Measurements from ENCODE around the gene VPS45.
"Not testable (repeated sequence)": the region's sequence is repeated elsewhere in the genome, so short reads cannot be mapped to it uniquely, and the experiment has no call there.

VPS45 gene

GRCh38 chr1:150067184-150068108 is at the start of gene VPS45:
Gene VPS45, plus strand, starts transcription at chr1:150067776. Its CDS starts 82 bp downstream, at chr1:150067858.
- DNase-seq: peak; percentile 97 to 100

- no peak for DNase-seq
Observed at GRCh38 chr1:150018165-150018564, 49.4 kb upstream of the VPS45 start.

GRCh38 chr1:150020711-150021110 is 46.9 kb upstream of the VPS45 start:
- no peak for DNase-seq

GRCh38 chr1:150021191-150021694 is 46.3 kb upstream of the VPS45 start:
- no peak for DNase-seq

- peak; percentile 22 to 41 for DNase-seq
Observed at GRCh38 chr1:150022357-150022756, 45.2 kb upstream of the VPS45 start.

- DNase-seq: no peak
Observed at GRCh38 chr1:150024156-150024555, 43.4 kb upstream of the VPS45 start.

- DNase-seq: no peak
Observed at GRCh38 chr1:150028322-150028721, 39.3 kb upstream of the VPS45 start.

GRCh38 chr1:150034336-150034735 is 33.2 kb upstream of the VPS45 start:
- no peak for DNase-seq

GRCh38 chr1:150049926-150050325 is 17.6 kb upstream of the VPS45 start:
- DNase-seq: no peak

GRCh38 chr1:150051089-150051373 is 16.5 kb upstream of the VPS45 start:
- DNase-seq: no peak

GRCh38 chr1:150051905-150052412 is 15.6 kb upstream of the VPS45 start:
- DNase-seq: not testable (repeated sequence)

- DNase-seq: peak in 1 of 2 experiments; percentile 78
Observed at GRCh38 chr1:150053926-150054325, 13.7 kb upstream of the VPS45 start.

GRCh38 chr1:150055507-150055906 is 12.1 kb upstream of the VPS45 start:
- not testable (repeated sequence) for DNase-seq

- no peak for DNase-seq
Observed at GRCh38 chr1:150056407-150056806, 11.2 kb upstream of the VPS45 start.

GRCh38 chr1:150060260-150060659 is 7.3 kb upstream of the VPS45 start:
- DNase-seq: no peak

- DNase-seq: no peak
Observed at GRCh38 chr1:150061632-150062101, 5.9 kb upstream of the VPS45 start.

GRCh38 chr1:150062113-150062512 is 5.5 kb upstream of the VPS45 start:
- no peak for DNase-seq

GRCh38 chr1:150065184-150065871 is 2.2 kb upstream of the VPS45 start:
- no peak for DNase-seq

- no peak for DNase-seq
Observed at GRCh38 chr1:150066328-150066727, 1.2 kb upstream of the VPS45 start.

GRCh38 chr1:150066838-150067183 is 765 bp upstream of the VPS45 start:
- DNase-seq: peak; percentile 94 to 97

GRCh38 chr1:150068109-150068435 is 496 bp downstream of the VPS45 start:
- DNase-seq: no peak

- DNase-seq: no peak
Observed at GRCh38 chr1:150069923-150070322, 2.3 kb downstream of the VPS45 start.

GRCh38 chr1:150072959-150073358 is 5.4 kb downstream of the VPS45 start:
- DNase-seq: peak in 1 of 2 experiments; percentile 53

- DNase-seq: no peak
Observed at GRCh38 chr1:150073516-150073915, 5.9 kb downstream of the VPS45 start.

Data from NCI-H526 (cell line).